ENCODE measurements around the gene POLD2.

GRCh38 chr7:44101966-44102845 lies 21.1 kb downstream of the POLD2 start:
- TF ChIP-seq POLR2A (IDR thresholded peaks at IDR 0.05) (no peak), CTCF (IDR thresholded peaks at IDR 0.05) (no peak)
